HepG2 (cell line): ENCODE measurements around the gene UGGT1. TPM values are rescaled to one million over a fixed set of nuclear protein-coding genes. Genes with fewer than 3 reads are reported as not detected.
A peak's percentile ranks its signal among the peaks of the same experiment; 100 is the strongest.

Source experiments
- ATF1 ChIP-seq: IDR thresholded peaks from 2 replicates; pipeline ENCODE4 v1.6.1; 2016; ENCODE audit warnings: mild to moderate bottlenecking, control low read depth
- BCL6 ChIP-seq: IDR thresholded peaks from 2 replicates; pipeline ENCODE4 v1.6.1; 2016; ENCODE audit warnings: missing genetic modification reagents, missing compliant biosample characterization
- BRCA1 ChIP-seq: sonication (generic); formaldehyde crosslinking; IDR thresholded peaks from 2 replicates; pipeline ENCODE4 v1.4.0; 2020; ENCODE audit warnings: missing genetic modification reagents
- HNF4G ChIP-seq, 2 experiments: sonication (generic) in 1 of 2; formaldehyde crosslinking in 1 of 2; IDR thresholded peaks; 2 replicates each; pipeline versions ENCODE4 v1.4.0 to v1.6.1; 2011 to 2020; ENCODE audit warnings: borderline replicate concordance in 2 of 2, low read depth in 2 of 2, mild to moderate bottlenecking in 2 of 2, low read length in 1 of 2, missing genetic modification reagents in 1 of 2, moderate library complexity in 1 of 2
- KDM3A ChIP-seq: IDR thresholded peaks from 2 replicates; pipeline ENCODE4 v1.6.1; 2018; ENCODE audit warnings: low read depth, missing compliant biosample characterization
- MTF1 ChIP-seq: sonication (generic); formaldehyde crosslinking; IDR thresholded peaks from 2 replicates; pipeline ENCODE4 v1.5.0; 2020; ENCODE audit warnings: missing genetic modification reagents
- PAWR ChIP-seq: sonication (generic); formaldehyde crosslinking; IDR thresholded peaks from 2 replicates; pipeline ENCODE4 v1.4.0; 2020; ENCODE audit warnings: missing genetic modification reagents, mild to moderate bottlenecking, borderline replicate concordance
- PRDM4 ChIP-seq: sonication (generic); formaldehyde crosslinking; IDR thresholded peaks from 2 replicates; pipeline ENCODE4 v1.9.0; 2021; ENCODE audit warnings: missing genetic modification reagents, borderline replicate concordance
- RBAK ChIP-seq: sonication (generic); formaldehyde crosslinking; IDR thresholded peaks from 2 replicates; pipeline ENCODE4 v1.5.1; 2020; ENCODE audit warnings: mild to moderate bottlenecking, missing genetic modification reagents
- SMYD3 ChIP-seq: sonication (generic); formaldehyde crosslinking; IDR thresholded peaks from 2 replicates; pipeline ENCODE4 v1.8.1; 2023; ENCODE audit warnings: mild to moderate bottlenecking, missing genetic modification reagents
- TCF7L2 ChIP-seq: IDR thresholded peaks from 2 replicates; pipeline ENCODE4 v1.6.1; 2011; ENCODE audit warnings: mild to moderate bottlenecking, low read depth, low read length, moderate library complexity
- TEF ChIP-seq: sonication (generic); formaldehyde crosslinking; IDR thresholded peaks from 2 replicates; pipeline ENCODE4 v1.5.0; 2020; ENCODE audit warnings: missing genetic modification reagents
- YEATS2 ChIP-seq: sonication (generic); formaldehyde crosslinking; IDR thresholded peaks from 2 replicates; pipeline ENCODE4 v1.4.0; 2020; ENCODE audit warnings: missing genetic modification reagents, borderline replicate concordance
- ZBTB7B ChIP-seq: sonication (generic); formaldehyde crosslinking; IDR thresholded peaks from 2 replicates; pipeline ENCODE4 v1.4.0; 2020; ENCODE audit warnings: missing genetic modification reagents
- ZNF121 ChIP-seq: sonication (generic); formaldehyde crosslinking; IDR thresholded peaks from 2 replicates; pipeline ENCODE4 v1.5.0; 2020; ENCODE audit warnings: mild to moderate bottlenecking, missing genetic modification reagents
- ZNF501 ChIP-seq: sonication (generic); formaldehyde crosslinking; IDR thresholded peaks from 2 replicates; pipeline ENCODE4 v1.5.1; 2020; ENCODE audit warnings: mild to moderate bottlenecking, moderate library complexity, missing genetic modification reagents
- ZNF792 ChIP-seq: IDR thresholded peaks from 2 replicates; pipeline ENCODE4 v1.6.1; 2016
- polyA plus RNA-seq, 8 experiments: library from polyadenylated mRNA; depleted of rRNA in 3 of 8; stranded (reverse) in 7 of 8; unstranded in 1 of 8; fragments of >200 nt; fragmentation: Illumina TruSeq in 4 of 8; extraction: Trizol in 4 of 8; gene quantifications; 2 replicates each; pipeline versions ENCODE4 v1.2.1 to v1.2.3, GENCODE V29; 2011 to 2016; ENCODE audit warnings: low read depth in 4 of 8, missing spikeins in 1 of 8, mixed read lengths in 1 of 8; ENCODE audit not compliant: insufficient read depth in 1 of 8
- total RNA-seq, 5 experiments: library from RNA; depleted of rRNA; stranded (reverse); fragments of >200 nt; fragmentation: Illumina TruSeq; extraction: Trizol; gene quantifications; 2 replicates each; pipeline ENCODE4 v1.2.3, GENCODE V29; 2016; ENCODE audit warnings: low read depth in 1 of 5
- TF ChIP-seq, protein P1 (sequence below): sonication (generic); formaldehyde crosslinking; IDR thresholded peaks from 2 replicates; pipeline ENCODE4 v1.5.0; 2020; ENCODE audit warnings: mild to moderate bottlenecking, low read depth, missing genetic modification reagents, borderline replicate concordance
- TF ChIP-seq, protein P2 (sequence below): sonication (generic); formaldehyde crosslinking; IDR thresholded peaks from 2 replicates; pipeline ENCODE4 v1.4.0; 2020; ENCODE audit warnings: missing genetic modification reagents, borderline replicate concordance
- TF ChIP-seq, protein P3 (sequence below): fragments of 450-650 bp; IDR thresholded peaks from 2 replicates; pipeline ENCODE4 v1.6.1; 2017; ENCODE audit warnings: mild to moderate bottlenecking

Gene UGGT1
- total and polyA plus RNA-seq, 2 of the 13 experiments (the other 11 are each of a cell fraction or from before 2014, with no cell fraction given), result 35.8 to 83.2 TPM

DNA sequence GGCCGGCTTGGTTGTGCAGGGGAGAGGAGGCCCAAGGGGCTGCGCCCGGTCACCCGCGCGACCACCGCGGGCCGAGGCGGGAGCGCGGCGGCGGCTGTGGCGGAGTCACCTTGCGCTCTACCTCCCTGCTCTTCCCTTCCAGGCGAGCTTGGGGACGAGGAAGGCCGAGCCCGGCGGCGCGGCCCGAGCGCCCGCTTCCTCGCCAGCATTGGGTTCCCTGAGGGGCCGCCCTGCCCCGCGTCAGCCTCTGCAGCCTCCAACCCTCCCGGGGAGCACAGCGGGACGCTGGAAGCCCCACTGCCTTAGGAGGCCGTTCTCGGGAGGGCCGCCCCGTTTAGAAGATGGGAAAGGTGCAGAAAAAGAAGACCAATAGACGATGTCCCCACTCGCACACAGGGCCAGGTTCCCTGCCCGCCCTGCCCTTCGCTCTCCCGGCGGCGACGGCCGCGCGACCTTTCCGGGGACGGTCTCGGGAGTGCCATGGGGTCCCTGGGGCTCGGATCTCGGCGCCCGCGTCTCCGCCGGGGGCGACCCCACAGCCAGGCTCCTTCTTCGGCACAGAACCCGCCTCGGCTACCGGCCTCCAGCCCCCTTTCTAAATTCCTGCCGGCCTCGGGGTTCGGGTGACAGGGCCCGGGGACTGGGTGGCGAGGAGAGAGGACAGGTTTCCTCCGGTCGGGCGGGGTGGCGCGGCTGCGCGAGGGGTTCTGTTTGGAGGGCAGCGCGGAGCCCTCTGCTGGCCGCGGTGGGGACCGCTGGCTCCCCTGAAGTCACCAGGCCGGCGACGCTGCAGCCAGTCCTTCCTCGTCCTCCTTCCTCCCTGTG, 142.2 kb downstream of the UGGT1 start (continued):
- TF ChIP-seq RBAK (CRISPR knock-in tag) (no peak), BCL6 (CRISPR knock-in tag) (peak; percentile 74), KDM3A (CRISPR knock-in tag) (peak; percentile 54), BRCA1 (CRISPR knock-in tag) (0 out of 2 replicates have a peak, but pooled peaks have one; percentile 75), PRDM4 (CRISPR knock-in tag) (no peak), HNF4G (IDR thresholded peaks at IDR 0.05; ENCODE audit: borderline replicate concordance, low read depth, low read length) (no peak; the same call in 1 of the 2 replicates), HNF4G (CRISPR knock-in tag; IDR thresholded peaks at IDR 0.05; ENCODE audit: borderline replicate concordance, low read depth) (peak; percentile 75; the same call in 1 of the 2 replicates), TEF (CRISPR knock-in tag) (no peak), ZBTB7B (CRISPR knock-in tag) (peak; percentile 88), TCF7L2 (no peak), PAWR (CRISPR knock-in tag) (0 out of 2 replicates have a peak, but pooled peaks have one; percentile 15), ZNF792 (CRISPR knock-in tag) (peak; percentile 83), ATF1 (CRISPR knock-in tag) (no peak), MTF1 (peak; percentile 77; the same call in 1 of the 2 replicates), ZNF121 (CRISPR knock-in tag) (peak; percentile 26; the same call in 1 of the 2 replicates), ZNF501 (CRISPR knock-in tag) (peak; percentile 72; the same call in 1 of the 2 replicates), YEATS2 (no peak; the same call in 1 of the 2 replicates), SMYD3 (CRISPR knock-in tag) (no peak)
- TF ChIP-seq, protein P1, sequence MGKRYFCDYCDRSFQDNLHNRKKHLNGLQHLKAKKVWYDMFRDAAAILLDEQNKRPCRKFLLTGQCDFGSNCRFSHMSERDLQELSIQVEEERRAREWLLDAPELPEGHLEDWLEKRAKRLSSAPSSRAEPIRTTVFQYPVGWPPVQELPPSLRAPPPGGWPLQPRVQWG (CRISPR knock-in tag), result no peak
- TF ChIP-seq, protein P2, sequence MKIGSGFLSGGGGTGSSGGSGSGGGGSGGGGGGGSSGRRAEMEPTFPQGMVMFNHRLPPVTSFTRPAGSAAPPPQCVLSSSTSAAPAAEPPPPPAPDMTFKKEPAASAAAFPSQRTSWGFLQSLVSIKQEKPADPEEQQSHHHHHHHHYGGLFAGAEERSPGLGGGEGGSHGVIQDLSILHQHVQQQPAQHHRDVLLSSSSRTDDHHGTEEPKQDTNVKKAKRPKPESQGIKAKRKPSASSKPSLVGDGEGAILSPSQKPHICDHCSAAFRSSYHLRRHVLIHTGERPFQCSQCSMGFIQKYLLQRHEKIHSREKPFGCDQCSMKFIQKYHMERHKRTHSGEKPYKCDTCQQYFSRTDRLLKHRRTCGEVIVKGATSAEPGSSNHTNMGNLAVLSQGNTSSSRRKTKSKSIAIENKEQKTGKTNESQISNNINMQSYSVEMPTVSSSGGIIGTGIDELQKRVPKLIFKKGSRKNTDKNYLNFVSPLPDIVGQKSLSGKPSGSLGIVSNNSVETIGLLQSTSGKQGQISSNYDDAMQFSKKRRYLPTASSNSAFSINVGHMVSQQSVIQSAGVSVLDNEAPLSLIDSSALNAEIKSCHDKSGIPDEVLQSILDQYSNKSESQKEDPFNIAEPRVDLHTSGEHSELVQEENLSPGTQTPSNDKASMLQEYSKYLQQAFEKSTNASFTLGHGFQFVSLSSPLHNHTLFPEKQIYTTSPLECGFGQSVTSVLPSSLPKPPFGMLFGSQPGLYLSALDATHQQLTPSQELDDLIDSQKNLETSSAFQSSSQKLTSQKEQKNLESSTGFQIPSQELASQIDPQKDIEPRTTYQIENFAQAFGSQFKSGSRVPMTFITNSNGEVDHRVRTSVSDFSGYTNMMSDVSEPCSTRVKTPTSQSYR (CRISPR knock-in tag), result peak; percentile 8; the same call in 1 of the 2 replicates
- TF ChIP-seq, protein P3, sequence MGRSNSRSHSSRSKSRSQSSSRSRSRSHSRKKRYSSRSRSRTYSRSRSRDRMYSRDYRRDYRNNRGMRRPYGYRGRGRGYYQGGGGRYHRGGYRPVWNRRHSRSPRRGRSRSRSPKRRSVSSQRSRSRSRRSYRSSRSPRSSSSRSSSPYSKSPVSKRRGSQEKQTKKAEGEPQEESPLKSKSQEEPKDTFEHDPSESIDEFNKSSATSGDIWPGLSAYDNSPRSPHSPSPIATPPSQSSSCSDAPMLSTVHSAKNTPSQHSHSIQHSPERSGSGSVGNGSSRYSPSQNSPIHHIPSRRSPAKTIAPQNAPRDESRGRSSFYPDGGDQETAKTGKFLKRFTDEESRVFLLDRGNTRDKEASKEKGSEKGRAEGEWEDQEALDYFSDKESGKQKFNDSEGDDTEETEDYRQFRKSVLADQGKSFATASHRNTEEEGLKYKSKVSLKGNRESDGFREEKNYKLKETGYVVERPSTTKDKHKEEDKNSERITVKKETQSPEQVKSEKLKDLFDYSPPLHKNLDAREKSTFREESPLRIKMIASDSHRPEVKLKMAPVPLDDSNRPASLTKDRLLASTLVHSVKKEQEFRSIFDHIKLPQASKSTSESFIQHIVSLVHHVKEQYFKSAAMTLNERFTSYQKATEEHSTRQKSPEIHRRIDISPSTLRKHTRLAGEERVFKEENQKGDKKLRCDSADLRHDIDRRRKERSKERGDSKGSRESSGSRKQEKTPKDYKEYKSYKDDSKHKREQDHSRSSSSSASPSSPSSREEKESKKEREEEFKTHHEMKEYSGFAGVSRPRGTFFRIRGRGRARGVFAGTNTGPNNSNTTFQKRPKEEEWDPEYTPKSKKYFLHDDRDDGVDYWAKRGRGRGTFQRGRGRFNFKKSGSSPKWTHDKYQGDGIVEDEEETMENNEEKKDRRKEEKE, result no peak
